Suprapubic skin (tissue), 4 donors: Measurements from ENCODE around the gene TOP2B. TPM values are rescaled to one million over a fixed set of nuclear protein-coding genes. Genes with fewer than 3 reads are reported as not detected.

Experiments
- DNase-seq, 2 donors: peaks; one replicate each; pipeline ENCODE4 v3.0.0-alpha.2; 2019; ENCODE audit warnings: low spot score in 2 of 2
- H3K27ac ChIP-seq: fragments of 200-600 bp; sonication (generic); one replicate; pipeline ENCODE4 v1.5.1; 2019
- H3K27me3 ChIP-seq: fragments of 200-600 bp; sonication (generic); one replicate; pipeline ENCODE4 v1.5.1; 2019
- H3K36me3 ChIP-seq: fragments of 200-600 bp; sonication (generic); one replicate; pipeline ENCODE4 v1.5.1; 2019
- H3K4me1 ChIP-seq: fragments of 200-600 bp; sonication (generic); one replicate; pipeline ENCODE4 v1.5.1; 2019
- H3K4me3 ChIP-seq: fragments of 200-600 bp; sonication (generic); one replicate; pipeline ENCODE4 v1.5.1; 2019; ENCODE audit warnings: mild to moderate bottlenecking
- H3K9me3 ChIP-seq: fragments of 200-600 bp; sonication (generic); one replicate; pipeline ENCODE4 v1.5.1; 2019
- CTCF ChIP-seq, 2 donors: fragments of 200-600 bp in 1 of 2; fragments of 450-650 bp in 1 of 2; sonication (generic) in 1 of 2; IDR thresholded peaks; one replicate each; pipeline ENCODE4 v1.5.1; 2016 to 2019; ENCODE audit warnings: antibody characterized with exemption in 2 of 2, mild to moderate bottlenecking in 1 of 2, moderate library complexity in 1 of 2
- EP300 ChIP-seq: sonication (generic); formaldehyde crosslinking; IDR thresholded peaks from one replicate; pipeline ENCODE4 v1.6.1; 2017; ENCODE audit warnings: antibody characterized with exemption
- POLR2A ChIP-seq, 2 donors: fragments of 450-650 bp; IDR thresholded peaks; one replicate each; pipeline ENCODE4 v1.6.1; 2017; ENCODE audit warnings: antibody characterized with exemption in 2 of 2, mild to moderate bottlenecking in 2 of 2, moderate library complexity in 2 of 2
- POLR2AphosphoS5 ChIP-seq, 3 donors: sonication (generic); formaldehyde crosslinking; IDR thresholded peaks; one replicate each; pipeline ENCODE4 v1.6.1; 2017; ENCODE audit warnings: antibody characterized with exemption in 3 of 3
- WGBS: methylation state at CpG from one replicate; pipeline ENCODE4 v1.1.5; 2018; 5-methylcytosine and 5-hydroxymethylcytosine counted together
- total RNA-seq, 4 donors: library from RNA; depleted of rRNA; stranded (reverse); fragments of >200 nt; gene quantifications; one replicate each; pipeline ENCODE4 v1.1.0, GENCODE V29; 2016

The TOP2B gene
- total RNA-seq, 4 donors from 2014 or later = 59.3 to 160 (median 83.5) TPM

- Histone ChIP-seq H3K27ac (no peak overlapping the region), H3K4me1 (no peaks in the 10 kb centered on the region), H3K36me3 (no peaks in the 10 kb centered on the region), H3K9me3 (no peaks in the 10 kb centered on the region), H3K27me3 (no peaks in the 10 kb centered on the region), H3K4me3 (no peak overlapping the region)
- no peak for DNase-seq
- 94% methylated on average over 16 of the region's 16 CpGs for WGBS
- no peak for TF ChIP-seq CTCF (IDR thresholded peaks at IDR 0.05)
- no peak for TF ChIP-seq EP300
These were observed 90.4 kb downstream of the TOP2B start for GRCh38 chr3:25574172-25574765.

- H3K36me3 ChIP-seq = no peaks in the 10 kb centered on the region
- DNase-seq = no peak
- WGBS = 75% methylated on average over 19 of the region's 19 CpGs
- no peaks in the 10 kb centered on the region for H3K4me1 ChIP-seq
- TF ChIP-seq POLR2AphosphoS5 (IDR thresholded peaks at IDR 0.05) (no peak), POLR2A (IDR thresholded peaks at IDR 0.05) (no peak), CTCF (IDR thresholded peaks at IDR 0.05) (no peak), EP300 (no peak)
- no peak overlapping the region for H3K4me3 ChIP-seq
- H3K27ac ChIP-seq = no peak overlapping the region
- H3K9me3 ChIP-seq = no peaks in the 10 kb centered on the region
- no peaks in the 10 kb centered on the region for H3K27me3 ChIP-seq
These were observed 91.1 kb downstream of the TOP2B start for GRCh38 chr3:25573386-25574171.

GRCh38 chr3:25572919-25573385 is 91.8 kb downstream of the TOP2B start:
- Histone ChIP-seq H3K36me3 (no peaks in the 10 kb centered on the region), H3K9me3 (no peaks in the 10 kb centered on the region)
- WGBS = 83% methylated on average over 14 of the region's 14 CpGs

GRCh38 chr3:25572336-25572735 is 92.4 kb downstream of the TOP2B start:
- H3K27me3 ChIP-seq = no peaks in the 10 kb centered on the region
- H3K4me1 ChIP-seq = no peaks in the 10 kb centered on the region
- TF ChIP-seq CTCF (IDR thresholded peaks at IDR 0.05) = no peak
- no peak for TF ChIP-seq POLR2A (IDR thresholded peaks at IDR 0.05)
- no peak for DNase-seq
- H3K9me3 ChIP-seq = no peaks in the 10 kb centered on the region
- H3K36me3 ChIP-seq = no peaks in the 10 kb centered on the region
- H3K27ac ChIP-seq = no peak overlapping the region
- WGBS = 96% methylated on average over 3 of the region's 3 CpGs
- no peak overlapping the region for H3K4me3 ChIP-seq

More at GRCh38 chr3:25572919-25573385, 91.8 kb downstream of the TOP2B start:
- TF ChIP-seq EP300 (no peak), POLR2A (IDR thresholded peaks at IDR 0.05) (no peak), POLR2AphosphoS5 (IDR thresholded peaks at IDR 0.05) (no peak), CTCF (IDR thresholded peaks at IDR 0.05) (no peak)
- DNase-seq = no peak
- H3K27me3 ChIP-seq = no peaks in the 10 kb centered on the region
- no peak overlapping the region for H3K4me3 ChIP-seq
- no peak overlapping the region for H3K27ac ChIP-seq
- no peaks in the 10 kb centered on the region for H3K4me1 ChIP-seq

GRCh38 chr3:25571285-25571684 is 93.4 kb downstream of the TOP2B start:
- Histone ChIP-seq H3K27ac (no peak overlapping the region), H3K27me3 (no peaks in the 10 kb centered on the region), H3K36me3 (no peaks in the 10 kb centered on the region), H3K9me3 (no peaks in the 10 kb centered on the region), H3K4me3 (no peak overlapping the region), H3K4me1 (no peaks in the 10 kb centered on the region)
- DNase-seq = no peak
- TF ChIP-seq POLR2AphosphoS5 (IDR thresholded peaks at IDR 0.05) = no peak
- WGBS = 81% methylated on average over 6 of the region's 6 CpGs
